DMS53 treated with DMSO at 0.1 percent for 48 hours (cell line): ENCODE data around the gene PDIA3.
"Not testable (repeated sequence)": the region's sequence is repeated elsewhere in the genome, so short reads cannot be mapped to it uniquely, and the experiment has no call there.

Experiments used
- DNase-seq: peaks from one replicate; lab custom pipeline; 2025; ENCODE audit not compliant: unreplicated experiment; lab: John Stamatoyannopoulos, UW

The PDIA3 gene

GRCh38 chr15:43776101-43776717, 30.0 kb downstream of the PDIA3 start:
- peak; percentile 51 for DNase-seq

DNA sequence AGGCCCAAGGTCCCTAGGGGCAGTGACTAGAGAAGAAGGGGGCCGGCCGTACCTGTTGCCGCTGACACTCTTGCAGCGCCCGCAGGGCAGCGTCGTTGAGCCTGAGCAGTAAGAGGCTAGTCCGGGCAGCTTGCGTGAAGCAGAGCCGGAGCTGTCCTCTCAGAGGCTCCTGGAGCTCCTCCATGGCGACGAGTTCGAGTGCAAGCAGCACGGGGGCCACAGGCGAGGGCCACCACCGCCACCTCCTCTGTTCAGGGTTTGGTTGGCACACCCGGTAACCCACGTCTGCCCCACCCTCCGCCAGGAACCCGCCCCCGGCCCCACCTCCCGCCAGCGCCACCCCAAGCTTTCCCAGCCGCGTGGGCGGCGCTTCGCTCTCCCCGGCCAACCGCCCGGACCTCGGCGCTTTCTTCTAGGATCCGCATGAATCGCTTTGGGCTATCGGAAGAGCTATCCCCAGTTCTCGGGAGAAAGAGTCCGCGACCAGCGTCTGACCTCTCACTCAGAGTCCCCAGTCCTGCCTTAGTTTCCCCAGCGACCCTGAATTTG, 30.6 kb downstream of the PDIA3 start, which contains the start of gene ELL3:
Gene ELL3, minus strand, starts transcription at position 249 of the 549 bp plus-strand sequence. Its CDS starts 65 bp downstream, at position 184.
- DNase-seq: peak; percentile 74

DNA sequence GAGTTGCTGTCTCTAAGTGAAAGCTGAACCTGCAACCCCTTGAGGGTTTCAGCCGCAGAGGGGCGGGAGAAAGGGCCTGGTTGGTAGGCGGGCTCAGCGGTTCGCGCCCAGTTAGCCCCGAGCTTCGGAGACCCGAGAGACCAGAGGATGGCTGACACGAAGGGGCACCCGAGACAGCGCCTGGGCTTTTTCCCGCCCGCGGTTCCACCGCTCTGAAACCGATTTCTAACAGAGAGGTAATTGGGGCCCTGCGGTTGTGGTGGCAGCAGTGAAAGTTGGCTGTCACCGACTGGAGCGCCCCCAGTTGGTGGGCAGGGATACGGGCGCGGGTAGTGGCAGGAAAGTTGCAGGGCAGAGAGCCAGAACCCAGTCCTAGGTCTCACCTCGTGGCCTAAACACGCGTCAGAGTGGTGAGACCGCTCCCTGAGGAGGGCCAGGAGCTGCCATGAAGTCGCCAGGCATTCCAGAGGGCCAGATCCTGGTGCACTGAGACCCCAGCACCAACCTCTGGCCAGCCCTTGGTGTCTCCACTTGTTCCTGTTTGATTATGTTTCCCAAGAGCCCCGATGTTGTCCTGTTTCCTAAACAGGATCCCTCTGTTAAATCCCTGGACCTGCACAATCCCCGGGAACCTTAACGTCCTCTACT, 31.2 kb downstream of the PDIA3 start:
- DNase-seq: peak; percentile 74

DNA sequence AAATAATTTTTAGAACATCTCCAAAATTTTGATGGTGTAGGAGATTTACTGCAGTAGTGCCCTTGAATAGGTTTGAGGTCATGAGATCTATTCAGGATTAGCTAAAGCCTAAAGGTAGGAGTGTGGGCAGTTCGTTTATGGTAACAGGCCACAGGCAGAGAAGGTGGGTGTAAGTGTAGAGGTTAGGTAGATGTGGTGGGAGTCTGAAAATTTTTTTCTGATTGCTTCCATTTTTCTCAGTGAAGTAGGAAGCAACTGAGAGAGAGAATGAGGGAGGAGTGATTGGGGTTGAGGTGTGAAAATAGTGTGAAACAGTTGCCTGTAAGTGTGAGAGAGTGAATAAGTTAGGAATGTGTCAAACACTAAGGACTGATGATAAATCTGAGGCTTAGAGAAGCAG, 32.8 kb downstream of the PDIA3 start:
- DNase-seq: no peak

- DNase-seq: no peak
Measured at GRCh38 chr15:43789409-43789808, 43.2 kb downstream of the PDIA3 start.

DNA sequence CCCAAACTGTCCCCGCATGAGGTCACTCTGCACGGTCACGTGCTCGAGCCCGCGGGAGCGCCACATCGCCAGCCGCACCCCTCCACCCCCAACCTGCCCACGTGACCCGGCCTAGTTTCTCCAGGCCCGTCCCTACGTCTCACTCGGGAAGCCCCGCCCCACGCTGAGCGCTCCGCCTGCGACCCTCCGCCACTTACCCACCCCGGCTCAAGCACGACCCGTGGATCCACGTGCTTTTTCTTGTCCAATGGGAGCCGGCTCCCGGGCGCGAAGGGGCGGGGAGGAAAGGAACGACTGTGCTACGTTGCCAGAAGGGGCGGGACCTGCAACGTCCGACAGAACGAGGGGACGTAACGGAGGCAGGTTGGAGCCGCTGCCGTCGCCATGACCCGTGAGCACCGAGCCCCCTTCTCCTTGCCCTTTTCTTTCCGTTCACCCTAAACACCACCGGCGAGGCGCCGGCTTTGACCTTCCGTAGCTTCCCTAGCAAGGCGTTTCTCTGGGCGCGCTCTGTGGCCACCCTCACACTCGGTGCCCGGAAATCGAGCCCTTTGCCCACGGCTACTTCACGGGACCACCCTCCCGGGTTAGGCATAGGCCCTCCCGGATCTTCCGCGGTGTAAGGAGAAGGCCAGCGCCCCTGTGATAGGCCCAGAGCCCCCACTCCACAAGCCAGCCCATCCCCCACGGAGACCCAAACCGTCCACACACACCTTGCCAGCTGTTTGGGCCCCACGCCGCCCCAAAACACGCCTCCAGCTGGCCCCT, 45.9 kb downstream of the PDIA3 start, which contains the start of gene SERF2:
Gene SERF2, plus strand, starts transcription at position 328 of the 768 bp plus-strand sequence. Its CDS starts 57 bp downstream, at position 385.
- peak; percentile 92 for DNase-seq

GRCh38 chr15:43792761-43793476, 46.7 kb downstream of the PDIA3 start:
- DNase-seq: no peak

DNA sequence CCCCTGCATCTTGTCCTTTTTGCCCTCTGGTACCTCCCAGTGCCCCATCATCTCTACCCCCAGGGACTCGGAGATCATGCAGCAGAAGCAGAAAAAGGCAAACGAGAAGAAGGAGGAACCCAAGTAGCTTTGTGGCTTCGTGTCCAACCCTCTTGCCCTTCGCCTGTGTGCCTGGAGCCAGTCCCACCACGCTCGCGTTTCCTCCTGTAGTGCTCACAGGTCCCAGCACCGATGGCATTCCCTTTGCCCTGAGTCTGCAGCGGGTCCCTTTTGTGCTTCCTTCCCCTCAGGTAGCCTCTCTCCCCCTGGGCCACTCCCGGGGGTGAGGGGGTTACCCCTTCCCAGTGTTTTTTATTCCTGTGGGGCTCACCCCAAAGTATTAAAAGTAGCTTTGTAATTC, 47.4 kb downstream of the PDIA3 start:
- DNase-seq: no peak

DNA sequence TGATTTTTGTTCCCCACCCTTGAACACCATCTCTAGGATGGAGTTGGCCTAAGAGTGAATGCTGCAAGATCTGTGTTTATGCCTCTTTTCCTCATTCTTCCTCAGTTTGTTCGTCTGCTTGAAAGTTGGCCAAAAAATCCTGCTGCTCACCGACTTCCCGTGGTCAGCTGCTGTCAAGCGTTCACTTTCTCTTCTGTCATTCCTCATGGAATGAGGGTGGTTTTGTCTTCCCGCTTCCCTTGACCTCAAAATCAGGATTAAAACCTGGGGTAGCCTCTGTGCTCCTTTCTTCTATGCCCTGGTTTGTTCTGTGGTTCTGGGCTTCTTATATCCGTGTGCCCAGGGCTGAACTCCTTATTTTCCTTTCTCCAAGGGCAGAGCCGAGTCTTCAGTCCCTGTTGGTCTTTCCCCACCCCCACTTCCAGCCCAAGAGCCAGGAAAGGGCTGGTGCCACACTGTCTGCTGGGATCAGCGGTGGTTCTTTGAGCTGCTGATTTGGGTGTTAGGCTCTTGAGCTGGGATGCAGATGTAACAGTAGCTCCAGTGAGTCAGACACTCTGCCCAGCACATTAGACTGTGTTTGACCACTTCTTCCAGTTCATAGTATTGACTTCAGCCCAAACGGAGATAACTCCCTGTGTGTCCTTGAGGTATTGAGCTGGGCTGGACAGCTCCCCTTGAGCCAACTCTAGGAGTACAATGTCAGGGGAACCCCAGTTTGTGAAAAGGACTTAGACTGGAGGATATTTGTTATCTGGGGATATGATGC, 48.2 kb downstream of the PDIA3 start:
- no peak for DNase-seq

DNA sequence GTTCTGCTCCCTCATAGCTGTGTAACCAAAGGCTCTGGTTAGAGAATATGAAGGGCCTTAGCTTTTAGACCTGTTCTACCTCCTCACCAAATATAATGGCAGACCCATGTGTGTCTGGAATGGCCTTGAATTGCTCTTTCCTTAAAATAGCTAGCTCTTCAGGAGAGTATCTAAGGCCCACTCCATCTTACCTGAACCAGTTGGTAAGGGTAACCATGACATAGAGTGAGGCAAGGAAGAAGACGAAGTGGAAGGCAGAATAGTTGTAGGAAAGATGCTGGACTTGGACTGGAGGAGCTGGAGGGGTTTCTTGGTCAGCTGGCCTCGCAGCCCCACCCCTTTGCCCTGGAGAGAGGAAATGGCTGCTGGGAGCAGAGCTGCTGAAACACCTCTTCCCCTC, 49.0 kb downstream of the PDIA3 start:
- DNase-seq: no peak

DNA sequence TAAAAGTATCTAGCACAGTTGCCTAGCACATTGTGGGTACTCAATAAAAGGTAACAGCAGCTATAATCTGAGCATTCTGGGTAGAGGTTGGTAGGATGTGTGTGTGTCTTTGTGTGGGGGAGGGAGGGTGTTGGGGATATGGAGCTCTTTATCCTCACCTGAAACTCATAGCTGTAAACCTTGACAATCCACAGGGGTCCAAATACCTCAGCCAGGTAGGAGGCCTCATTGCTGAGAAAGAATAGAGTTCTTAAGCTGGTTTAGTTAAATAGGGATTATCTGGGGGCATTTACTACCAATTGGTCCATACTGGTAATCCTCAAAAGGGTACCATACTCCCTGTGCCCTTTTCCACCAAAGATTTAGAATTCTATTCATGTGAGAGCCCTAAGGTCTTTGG, 49.8 kb downstream of the PDIA3 start:
- no peak for DNase-seq

- no peak for DNase-seq
Measured at GRCh38 chr15:43796566-43796965, 50.3 kb downstream of the PDIA3 start.

DNA sequence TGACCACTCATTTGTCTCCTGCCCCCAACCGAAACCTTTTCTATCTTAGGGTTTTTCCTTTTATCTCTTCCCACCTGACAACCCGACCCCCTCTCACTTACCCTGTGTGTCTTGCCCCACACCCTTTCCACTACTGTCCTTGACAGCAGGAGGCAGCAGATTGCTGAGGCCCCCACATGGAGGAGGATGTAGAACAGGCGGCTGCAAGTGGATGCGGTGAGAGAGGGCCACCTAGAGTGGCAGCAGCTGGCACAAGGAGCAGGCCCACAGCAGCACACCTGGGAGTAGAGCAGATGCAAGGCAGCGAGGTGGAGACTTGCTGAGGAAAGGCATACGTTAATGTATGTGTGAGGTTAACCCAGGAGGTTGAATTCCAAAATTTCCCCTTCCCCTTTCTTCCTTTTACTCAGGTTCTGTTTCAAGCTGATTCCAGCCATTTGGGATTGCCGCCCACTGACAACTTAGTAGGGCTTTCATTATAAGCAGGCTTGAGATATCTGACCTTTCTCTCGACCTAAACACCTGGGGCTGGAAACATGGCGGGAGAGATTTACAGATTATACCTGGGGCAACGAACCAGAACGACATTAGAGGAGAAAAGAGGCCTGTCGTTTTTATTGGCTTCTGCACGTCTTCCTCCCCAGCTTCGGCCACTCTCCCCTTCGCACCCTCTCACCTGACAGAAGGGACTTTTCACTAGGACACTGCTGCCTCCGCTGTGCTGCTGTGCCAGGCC, 53.1 kb downstream of the PDIA3 start:
- peak; percentile 61 for DNase-seq

DNA sequence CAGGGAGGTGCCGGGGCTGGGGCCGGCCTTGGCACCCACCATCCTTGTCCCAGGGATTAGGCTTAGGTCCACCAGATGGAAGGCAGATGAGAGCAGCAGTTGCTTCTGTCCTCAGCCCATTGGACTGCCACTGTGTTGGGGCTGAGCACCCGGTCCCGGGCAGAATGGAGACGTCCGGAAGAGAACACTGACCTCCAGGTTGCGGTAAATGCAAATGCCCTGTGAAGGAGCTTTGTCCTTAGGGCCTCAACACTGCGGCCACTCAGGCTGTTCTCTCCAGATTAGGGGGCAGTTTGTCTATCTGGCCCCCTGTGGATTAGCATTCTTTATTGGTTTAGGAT, 53.7 kb downstream of the PDIA3 start, which contains the start of gene SERINC4:
Gene SERINC4, minus strand, starts transcription at position 276 of the 341 bp plus-strand sequence. Its CDS starts 234 bp downstream, at position 42.
- no peak for DNase-seq

DNA sequence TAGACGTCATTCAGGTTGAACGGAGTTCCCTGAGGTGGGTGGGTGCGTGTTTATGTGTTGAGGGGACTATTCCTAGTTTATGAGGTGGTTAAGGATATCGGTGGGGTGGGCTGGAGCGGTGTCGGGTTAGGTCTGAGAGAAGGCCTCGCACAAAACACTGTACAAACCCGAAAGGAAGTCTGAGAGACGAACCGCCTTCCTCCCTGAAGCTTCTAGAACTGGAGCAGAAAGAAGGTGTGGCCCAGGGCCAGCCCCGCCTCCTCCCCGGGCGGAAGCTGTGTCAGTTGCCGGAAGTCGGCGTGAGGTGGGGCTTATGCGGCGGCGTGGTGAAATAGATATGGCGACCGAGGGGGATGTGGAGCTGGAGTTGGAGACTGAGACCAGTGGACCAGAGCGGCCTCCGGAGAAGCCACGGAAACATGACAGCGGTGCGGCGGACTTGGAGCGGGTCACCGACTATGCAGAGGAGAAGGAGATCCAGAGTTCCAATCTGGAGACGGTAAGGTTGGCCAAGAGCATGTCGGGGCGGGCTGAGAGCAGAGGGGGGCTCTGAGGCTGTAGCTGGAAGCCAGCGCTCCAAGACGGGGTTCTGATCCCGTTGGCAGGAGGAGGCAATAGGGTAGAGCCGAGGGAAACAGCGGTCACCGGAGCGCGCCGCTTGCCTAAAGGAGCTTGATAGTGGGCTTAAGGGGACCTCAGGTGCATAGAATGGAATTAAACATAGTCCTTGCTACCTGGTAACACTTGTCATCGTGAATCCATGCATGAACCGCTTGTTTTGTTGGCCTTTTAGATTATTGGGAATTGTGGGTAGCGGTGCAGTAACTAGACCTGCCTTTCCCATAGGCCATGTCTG, 54.3 kb downstream of the PDIA3 start, which contains the start of gene HYPK:
Gene HYPK, plus strand, starts transcription at position 314 of the 856 bp plus-strand sequence. Its CDS starts 24 bp downstream, at position 338.
- peak; percentile 42 for DNase-seq

DNA sequence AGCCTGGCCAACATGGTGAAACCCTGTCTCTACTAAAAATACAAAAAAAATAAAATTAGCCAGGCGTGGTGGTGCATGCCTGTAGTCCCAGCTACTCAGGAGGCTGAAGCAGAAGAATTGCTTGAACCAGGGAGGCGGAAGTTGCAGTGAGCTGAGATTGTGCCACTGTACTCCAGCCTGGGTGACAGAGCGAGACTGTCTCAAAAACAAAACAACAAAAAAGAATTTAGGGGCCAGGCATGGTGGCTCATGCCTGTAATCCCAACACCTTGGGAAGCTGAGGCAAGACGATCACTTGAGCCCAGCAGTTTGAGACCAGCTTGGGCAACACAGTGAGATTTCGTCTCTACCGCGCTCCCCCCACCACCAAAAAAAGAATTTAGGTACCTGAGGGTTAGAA, 56.4 kb downstream of the PDIA3 start:
- not testable (repeated sequence) for DNase-seq

DNA sequence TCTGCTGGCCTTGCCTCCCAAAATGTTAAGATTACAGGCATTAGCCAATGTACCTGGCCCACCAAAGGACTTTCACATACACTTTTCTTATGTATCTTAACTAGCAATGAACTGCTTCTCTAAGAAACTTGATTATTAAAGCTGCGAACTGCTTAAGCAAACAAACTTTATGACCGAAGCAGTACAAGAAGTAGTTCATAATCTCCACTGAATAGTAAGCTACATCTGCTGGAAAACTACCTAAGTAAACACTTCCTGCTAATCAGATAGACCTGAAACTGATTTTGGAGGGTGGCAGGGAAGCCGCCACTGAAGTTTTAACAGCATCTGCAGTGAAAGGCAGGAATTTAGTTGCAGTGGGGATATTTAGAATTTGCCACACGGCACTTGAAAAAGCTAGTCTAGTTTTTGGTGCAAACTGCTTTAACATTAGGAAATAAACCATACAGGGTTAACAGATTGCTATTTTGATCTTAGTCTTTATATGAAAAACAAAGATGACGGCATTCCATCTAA, 62.3 kb downstream of the PDIA3 start:
- DNase-seq: no peak

DNA sequence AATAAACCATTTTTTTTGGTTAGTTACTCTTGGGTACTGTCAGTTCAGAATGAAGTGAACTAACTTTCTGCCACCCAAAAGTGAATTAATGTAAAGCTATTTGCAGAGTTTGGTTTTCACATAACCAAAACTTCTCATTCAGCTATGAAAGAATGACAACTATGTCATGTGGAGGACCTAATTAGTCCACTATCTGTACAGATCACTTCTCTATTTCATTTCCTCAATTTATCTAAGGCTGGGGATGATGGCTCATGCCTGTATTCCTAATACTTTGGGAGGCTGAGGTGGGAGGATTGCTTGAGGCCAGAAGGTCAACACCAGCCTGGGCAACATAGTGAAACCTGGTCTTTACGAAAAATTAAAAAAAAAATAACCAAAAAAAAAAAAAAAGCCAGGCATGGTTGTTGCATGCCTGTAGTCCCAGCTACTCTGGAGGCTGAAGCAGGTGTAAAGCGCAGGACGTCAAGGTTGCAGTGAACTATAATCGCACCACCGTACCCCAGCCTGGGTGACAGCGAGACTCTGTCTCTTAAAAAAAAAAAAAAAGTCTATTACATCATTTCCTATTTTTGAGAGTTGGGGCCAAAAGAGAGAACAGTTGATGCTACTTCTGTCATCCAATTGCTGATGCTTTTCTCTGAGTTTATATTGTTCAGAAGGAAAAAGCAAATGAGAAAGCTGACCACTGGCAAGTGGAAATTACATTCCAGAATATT, 62.9 kb downstream of the PDIA3 start:
- no peak for DNase-seq
